Measurements from ENCODE around the gene CMSS1. TPM values are rescaled to one million over a fixed set of nuclear protein-coding genes. Genes with fewer than 3 reads are reported as not detected.

Gene CMSS1
- total and polyA plus RNA-seq, 9 donors, result 14.5 to 54.0 (median 24.9) TPM

DNA sequence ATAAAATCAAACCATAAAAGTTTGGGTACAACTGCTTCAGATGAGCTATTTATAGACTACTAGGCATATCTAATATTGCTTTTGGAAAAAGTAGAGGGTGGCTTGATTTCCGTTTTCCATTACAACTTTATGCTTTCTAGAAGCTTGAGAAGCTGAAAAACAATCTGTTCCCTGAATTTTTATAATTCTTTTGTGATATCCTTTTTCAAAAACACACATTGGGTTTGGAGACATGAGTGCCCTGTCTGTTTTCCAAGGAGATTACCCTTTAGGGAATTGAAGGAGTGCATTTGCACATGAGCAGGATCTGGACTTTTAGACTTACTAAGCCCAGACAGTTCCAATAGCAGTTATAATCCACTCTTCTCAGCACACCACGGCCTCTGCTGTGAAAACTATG is 346.1 kb downstream of the CMSS1 start:
- intact Hi-C loops (cut with DNase I), result no loop called here
- Histone ChIP-seq H3K36me3 (no peaks in the 10 kb centered on the region), H3K27ac (peak overlapping the region in 1 of 2 donors; percentile 36), H3K4me3 (no peak overlapping the region), H3K9me3 (no peaks in the 10 kb centered on the region), H3K27me3 (no peaks in the 10 kb centered on the region), H3K4me1 (ENCODE audit: insufficient read depth) (peaks cover 7% of the 10 kb centered on the region)
- TF ChIP-seq EP300 (IDR thresholded peaks at IDR 0.05) (no peak), POLR2A (IDR thresholded peaks at IDR 0.05) (no peak)
- TF ChIP-seq, protein P1, sequence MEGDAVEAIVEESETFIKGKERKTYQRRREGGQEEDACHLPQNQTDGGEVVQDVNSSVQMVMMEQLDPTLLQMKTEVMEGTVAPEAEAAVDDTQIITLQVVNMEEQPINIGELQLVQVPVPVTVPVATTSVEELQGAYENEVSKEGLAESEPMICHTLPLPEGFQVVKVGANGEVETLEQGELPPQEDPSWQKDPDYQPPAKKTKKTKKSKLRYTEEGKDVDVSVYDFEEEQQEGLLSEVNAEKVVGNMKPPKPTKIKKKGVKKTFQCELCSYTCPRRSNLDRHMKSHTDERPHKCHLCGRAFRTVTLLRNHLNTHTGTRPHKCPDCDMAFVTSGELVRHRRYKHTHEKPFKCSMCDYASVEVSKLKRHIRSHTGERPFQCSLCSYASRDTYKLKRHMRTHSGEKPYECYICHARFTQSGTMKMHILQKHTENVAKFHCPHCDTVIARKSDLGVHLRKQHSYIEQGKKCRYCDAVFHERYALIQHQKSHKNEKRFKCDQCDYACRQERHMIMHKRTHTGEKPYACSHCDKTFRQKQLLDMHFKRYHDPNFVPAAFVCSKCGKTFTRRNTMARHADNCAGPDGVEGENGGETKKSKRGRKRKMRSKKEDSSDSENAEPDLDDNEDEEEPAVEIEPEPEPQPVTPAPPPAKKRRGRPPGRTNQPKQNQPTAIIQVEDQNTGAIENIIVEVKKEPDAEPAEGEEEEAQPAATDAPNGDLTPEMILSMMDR (IDR thresholded peaks at IDR 0.05), result no peak
- no peak for DNase-seq
- 12 to 13% (median 12%) methylated on average over 2 of the region's 2 CpGs for WGBS, 3 donors

DNA sequence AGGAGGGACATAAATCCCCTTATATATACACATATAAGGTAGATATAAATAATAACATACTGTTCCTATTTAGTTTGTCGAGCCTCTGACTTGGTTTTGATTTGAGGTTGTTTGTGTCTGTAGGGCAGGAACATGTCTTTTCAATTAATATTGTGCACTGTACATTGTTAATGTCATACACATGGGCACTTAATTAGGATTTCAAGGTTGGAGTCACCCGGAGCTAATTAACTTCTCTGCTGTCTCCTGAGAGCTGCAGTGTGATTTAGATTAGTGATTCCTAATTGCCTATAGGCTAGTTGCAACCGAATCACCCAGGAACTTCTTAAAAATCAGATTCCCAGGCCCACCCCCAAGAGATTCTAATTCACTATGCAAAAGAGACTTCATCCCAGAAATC is 347.1 kb downstream of the CMSS1 start:
- WGBS, 3 donors, result 85 to 88% (median 87%) methylated on average over 3 of the region's 3 CpGs
- intact Hi-C loops (cut with DNase I), result no loop called here
- Histone ChIP-seq H3K36me3 (no peaks in the 10 kb centered on the region), H3K27ac (peak overlapping the region in 1 of 2 donors; percentile 36), H3K4me3 (no peak overlapping the region), H3K9me3 (no peaks in the 10 kb centered on the region), H3K4me1 (ENCODE audit: insufficient read depth) (peaks cover 6% of the 10 kb centered on the region), H3K27me3 (no peaks in the 10 kb centered on the region)
- TF ChIP-seq, protein P1 (IDR thresholded peaks at IDR 0.05), result no peak
- TF ChIP-seq POLR2A (IDR thresholded peaks at IDR 0.05) (no peak), EP300 (IDR thresholded peaks at IDR 0.05) (no peak)
- no peak for DNase-seq

DNA sequence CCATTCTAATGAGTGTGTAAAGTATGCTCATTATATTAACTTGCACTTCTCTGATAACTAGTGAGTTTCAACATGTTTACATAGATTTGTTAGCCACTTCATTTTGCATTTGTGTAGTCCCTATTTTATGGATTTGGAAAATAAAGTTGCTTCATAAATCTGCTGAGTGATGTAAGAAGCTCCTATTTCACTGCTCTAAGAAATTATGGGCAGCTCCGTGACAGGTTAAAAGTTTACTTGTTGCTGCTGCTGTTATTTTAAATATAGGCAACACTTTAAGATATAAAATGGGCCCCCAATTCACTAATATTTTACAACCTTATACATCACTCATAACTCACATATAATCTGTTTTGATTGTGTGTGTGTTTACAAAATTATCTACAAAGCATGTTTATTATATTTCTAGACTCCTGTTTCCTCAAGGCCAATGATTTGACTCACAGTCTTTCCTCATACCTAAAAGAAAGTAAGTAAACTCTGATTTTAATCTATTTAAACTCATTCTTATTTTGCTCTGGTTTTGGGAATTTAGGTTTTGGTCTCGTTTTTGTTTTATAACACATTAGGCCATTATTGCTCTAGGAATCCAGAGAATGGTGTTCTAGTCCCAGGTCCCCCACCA is 348.4 kb downstream of the CMSS1 start:
- Histone ChIP-seq H3K4me1 (ENCODE audit: insufficient read depth) (peaks cover 1% of the 10 kb centered on the region), H3K4me3 (no peak overlapping the region), H3K36me3 (no peaks in the 10 kb centered on the region), H3K9me3 (no peaks in the 10 kb centered on the region), H3K27me3 (no peaks in the 10 kb centered on the region), H3K27ac (no peak overlapping the region)
- DNase-seq, result no peak
- 77 to 89% (median 78%) methylated on average over 2 of the region's 2 CpGs for WGBS, 3 donors
- intact Hi-C loops (cut with DNase I), result no loop called here
- TF ChIP-seq, protein P1 (IDR thresholded peaks at IDR 0.05), result no peak
- no peak for TF ChIP-seq POLR2A (IDR thresholded peaks at IDR 0.05)

DNA sequence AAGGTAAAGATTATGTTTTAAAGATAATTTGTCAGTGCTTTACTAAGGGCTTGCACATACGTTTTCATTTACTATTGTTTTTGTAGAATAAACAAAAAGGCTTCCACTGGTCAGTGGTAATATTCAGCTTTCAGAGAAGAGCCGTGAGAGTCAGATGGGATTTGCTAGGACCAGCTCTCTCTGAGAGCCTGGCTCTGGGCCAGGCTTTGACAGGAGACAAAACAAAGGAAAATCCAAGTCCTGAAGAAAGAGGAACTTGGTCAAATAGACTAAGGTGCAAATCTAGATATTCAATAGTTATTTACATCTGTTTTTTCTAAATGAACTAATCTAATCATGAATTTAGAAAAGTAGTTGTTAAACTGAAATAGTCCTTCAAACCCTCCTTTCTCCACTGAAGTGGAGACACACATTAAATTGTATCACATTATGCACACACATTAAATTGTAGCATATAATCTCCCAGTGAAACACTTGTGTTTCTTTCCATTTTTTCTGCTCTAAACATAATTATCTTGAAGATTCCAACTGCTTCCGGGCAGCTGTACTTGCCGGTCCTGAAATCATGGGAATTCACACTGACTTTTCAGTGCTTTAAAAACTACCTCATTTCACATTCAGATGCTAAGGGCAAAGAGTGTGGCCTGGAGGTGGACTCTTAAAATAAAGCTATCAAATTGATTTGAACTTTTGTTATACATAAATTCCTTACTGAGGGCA is 351.7 kb downstream of the CMSS1 start:
- DNase-seq, result peak; percentile 19 to 52 (median 36)
- WGBS, 3 donors, result 15 to 33% (median 17%) methylated on average over 4 of the region's 4 CpGs
- H3K9me3 ChIP-seq, result no peaks in the 10 kb centered on the region
- no peaks in the 10 kb centered on the region for H3K36me3 ChIP-seq
- peaks cover 1% of the 10 kb centered on the region for H3K4me1 ChIP-seq (ENCODE audit: insufficient read depth)
- H3K27me3 ChIP-seq, result no peaks in the 10 kb centered on the region
- no peak overlapping the region for H3K27ac ChIP-seq
- intact Hi-C loops (cut with DNase I), result no loop called here
- no peak overlapping the region for H3K4me3 ChIP-seq
- TF ChIP-seq, protein P1 (IDR thresholded peaks at IDR 0.05), result no peak
- TF ChIP-seq EP300 (IDR thresholded peaks at IDR 0.05) (no peak), POLR2A (IDR thresholded peaks at IDR 0.05) (no peak)
